HTR-8/SVneo (cell line): ENCODE measurements around the gene ZBED3.

ENCODE experiments used
- DNase-seq: peaks from one replicate; pipeline ENCODE4 v3.0.0; 2011; ENCODE audit warnings: low spot score, mixed read lengths; ENCODE audit not compliant: insufficient read length
- FAIRE-seq: peaks from 2 replicates; lab custom pipeline; 2011; peaks lifted over from hg19 to GRCh38; lab: Jason Lieb, UNC

The ZBED3 gene

GRCh38 chr5:77022511-77023417 lies 64.3 kb downstream of the ZBED3 start:
- FAIRE-seq: no peak
- DNase-seq: no peak
